Ishikawa (cell line): ENCODE data around the gene ANKRD44.

Experiments
- EP300 ChIP-seq: IDR thresholded peaks from 2 replicates; pipeline ENCODE4 v1.6.1; 2012; ENCODE audit warnings: borderline replicate concordance
- FOXM1 ChIP-seq: IDR thresholded peaks from 2 replicates; pipeline ENCODE4 v1.6.1; 2012; ENCODE audit warnings: low read depth, borderline replicate concordance
- NFIC ChIP-seq: IDR thresholded peaks from 2 replicates; pipeline ENCODE4 v1.6.1; 2012
- TAF1 ChIP-seq: IDR thresholded peaks from 2 replicates; pipeline ENCODE4 v1.6.1; 2012; ENCODE audit warnings: low read depth, mild to moderate bottlenecking

- TF ChIP-seq FOXM1 = no peak
- no peak for TF ChIP-seq TAF1
- no peak for TF ChIP-seq NFIC
- TF ChIP-seq EP300 = no peak
Measured at GRCh38 chr2:197216361-197216979, 94.1 kb downstream of the ANKRD44 start.
